NCI-H2196 (cell line): ENCODE results near the gene TRIM38.

ENCODE experiments used
- DNase-seq: peaks from one replicate; lab custom pipeline; 2025; ENCODE audit not compliant: unreplicated experiment; lab: John Stamatoyannopoulos, UW

Gene TRIM38

DNA sequence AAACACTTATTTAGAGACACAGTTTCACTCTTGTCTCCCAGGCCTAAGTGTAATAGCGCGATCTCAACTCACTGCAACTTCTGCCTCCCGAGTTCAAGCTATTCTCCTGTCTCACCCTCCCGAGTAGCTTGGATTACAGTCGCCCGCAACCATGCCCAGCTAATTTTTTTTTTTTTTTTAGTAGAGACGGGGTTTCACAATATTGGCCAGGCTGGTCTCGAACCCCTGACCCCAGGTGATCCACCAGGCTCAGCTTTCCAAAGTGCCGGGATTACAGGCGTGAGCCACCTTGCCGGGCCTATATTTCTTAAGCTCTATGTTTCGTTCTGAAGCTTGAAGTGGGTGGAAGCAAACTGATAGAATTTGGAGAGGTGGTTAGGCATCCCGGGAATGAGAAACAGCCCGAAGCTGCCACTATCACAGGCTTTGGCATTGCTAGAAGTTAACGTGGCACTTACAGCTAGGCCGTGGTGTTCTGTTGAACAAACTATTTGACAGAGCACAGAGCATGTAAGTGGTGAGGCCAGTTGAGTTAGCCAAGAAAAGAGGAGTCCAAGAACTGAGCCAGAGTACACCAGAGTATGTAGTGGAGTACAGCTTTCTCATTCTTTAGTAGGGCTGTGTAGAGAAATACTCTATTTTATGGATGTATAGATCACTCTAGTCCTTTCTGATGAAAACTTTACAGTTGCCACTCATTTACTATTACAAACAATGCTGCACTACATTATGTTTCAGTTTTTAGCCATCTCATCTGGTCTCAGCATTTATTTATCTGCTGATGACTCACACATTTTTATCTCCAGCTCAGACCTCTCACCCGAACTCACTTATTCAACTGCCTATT lies 62.7 kb downstream of the TRIM38 start:
- DNase-seq: no peak

DNA sequence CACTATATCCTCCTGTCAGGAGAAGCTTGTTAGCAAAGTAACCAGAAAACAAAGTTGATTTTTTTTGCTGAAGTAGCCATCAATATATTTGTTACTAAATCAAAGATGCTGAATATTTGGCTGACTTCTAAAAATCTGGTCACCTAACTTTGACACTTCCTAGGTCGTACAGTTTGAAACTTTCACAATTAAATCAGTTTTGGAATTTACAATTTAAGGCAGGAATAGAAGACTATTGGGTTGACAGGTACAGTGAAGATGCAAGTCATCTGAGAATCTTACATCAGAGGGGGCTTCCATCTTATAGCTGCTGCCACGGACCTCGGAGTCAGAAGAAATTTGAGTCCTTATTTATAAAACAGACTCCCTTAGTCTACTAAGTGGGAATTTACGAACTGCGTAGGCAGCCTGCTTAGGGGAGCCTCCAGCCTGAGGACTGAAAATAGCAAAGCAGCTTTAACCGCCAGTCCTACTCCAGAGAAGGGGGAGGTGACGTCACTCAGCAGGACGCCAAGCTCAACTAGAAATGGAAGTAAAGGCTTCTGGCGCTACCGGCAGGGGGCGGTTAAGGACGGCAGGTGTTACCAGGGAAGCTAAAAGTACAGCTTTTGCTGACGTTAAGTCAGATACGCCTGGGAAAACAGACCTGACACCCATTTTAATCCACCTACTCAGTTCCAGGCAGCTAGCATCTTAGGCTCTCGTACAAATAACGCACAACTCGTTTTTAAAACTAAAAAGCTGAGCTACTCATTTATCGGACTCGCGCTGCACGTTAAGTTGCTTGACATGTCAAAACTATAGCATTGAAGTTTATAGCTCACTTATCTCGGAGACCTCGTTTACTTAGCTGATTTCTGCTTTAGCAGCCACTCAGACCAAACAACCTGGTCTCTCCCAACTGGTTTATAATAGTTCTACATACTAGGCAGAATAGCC lies 63.6 kb downstream of the TRIM38 start:
- DNase-seq: peak; percentile 93

DNA sequence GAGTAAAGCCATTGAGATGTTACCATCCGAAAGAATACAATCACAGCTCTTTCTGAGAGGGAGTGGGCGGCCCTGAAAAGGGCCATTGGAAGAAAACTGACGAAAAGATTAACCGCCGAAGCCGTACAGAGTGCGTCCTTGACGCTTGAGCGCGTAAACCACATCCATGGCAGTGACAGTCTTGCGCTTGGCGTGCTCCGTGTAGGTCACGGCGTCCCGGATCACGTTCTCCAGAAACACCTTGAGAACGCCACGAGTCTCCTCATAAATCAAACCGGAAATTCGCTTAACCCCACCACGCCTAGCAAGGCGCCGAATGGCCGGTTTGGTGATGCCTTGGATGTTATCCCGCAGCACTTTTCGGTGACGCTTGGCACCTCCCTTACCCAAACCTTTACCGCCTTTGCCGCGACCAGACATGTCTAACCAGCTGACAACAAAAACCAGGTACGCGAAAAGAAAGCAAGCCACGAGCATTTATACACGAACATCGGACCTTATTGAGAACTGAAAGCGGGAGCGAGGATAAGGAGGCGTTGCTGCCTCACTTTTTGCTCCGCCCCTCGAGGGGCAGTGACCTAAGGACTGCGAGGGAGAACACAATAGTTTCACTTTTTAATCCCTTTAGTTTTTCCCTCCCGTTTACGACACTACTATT lies 64.4 kb downstream of the TRIM38 start:
- DNase-seq: peak; percentile 98

DNA sequence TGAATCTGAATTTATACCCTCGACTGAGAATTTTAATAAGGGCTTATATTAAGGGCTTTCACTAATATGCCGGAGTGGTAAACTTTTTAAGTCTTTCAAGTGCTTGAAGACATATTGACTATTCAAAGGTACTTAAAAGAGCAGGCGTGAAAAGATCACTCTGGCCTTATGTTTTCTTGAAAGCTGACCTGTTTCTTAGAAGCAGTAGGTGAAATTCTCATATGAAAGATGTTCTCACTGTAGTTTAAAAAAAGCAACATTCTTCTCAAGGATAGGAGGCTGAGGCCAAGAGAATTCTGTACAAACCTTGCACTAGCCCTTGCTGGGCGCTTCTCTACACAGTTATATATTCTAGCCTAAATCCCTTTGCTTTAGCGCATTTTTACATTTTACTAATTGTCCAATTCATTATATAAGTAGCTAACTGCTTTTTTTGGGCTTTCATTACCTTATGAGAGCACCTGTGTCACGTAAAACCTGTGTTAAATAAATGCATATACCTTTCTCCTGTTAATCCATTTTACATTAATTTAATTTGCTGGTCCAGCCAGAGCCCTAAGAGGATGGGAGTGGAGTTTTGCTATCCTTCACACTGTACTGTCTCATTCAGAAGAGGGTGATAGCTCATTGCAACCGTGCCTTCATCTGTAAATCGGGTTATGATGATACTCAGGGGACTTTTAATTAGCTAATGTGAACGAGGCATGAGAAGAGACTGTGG lies 65.0 kb downstream of the TRIM38 start:
- no peak for DNase-seq

DNA sequence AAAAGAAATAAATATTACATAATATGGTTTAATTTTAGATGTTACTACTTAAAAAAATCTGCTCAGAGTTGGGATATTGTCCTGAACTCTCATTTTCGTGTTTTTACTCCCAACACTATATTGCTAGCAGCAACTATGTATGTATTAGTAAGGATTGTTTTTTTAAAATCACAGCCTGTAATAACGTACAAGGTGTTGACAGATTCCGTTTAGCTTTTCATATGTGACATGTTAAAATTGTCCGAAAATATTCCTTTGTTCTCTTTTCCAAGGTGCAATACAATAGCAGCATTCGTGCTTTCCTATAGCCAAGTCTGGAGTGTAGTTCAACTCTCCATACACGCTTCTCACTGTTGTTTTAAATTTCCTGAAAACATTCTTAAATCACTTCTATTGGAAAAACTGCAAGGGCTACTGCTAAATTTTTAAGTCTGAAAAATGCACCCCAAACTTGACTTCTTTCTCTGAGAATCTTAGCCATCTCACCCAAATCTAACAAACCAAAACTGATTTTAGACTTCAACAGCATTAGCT lies 65.7 kb downstream of the TRIM38 start:
- DNase-seq: no peak

DNA sequence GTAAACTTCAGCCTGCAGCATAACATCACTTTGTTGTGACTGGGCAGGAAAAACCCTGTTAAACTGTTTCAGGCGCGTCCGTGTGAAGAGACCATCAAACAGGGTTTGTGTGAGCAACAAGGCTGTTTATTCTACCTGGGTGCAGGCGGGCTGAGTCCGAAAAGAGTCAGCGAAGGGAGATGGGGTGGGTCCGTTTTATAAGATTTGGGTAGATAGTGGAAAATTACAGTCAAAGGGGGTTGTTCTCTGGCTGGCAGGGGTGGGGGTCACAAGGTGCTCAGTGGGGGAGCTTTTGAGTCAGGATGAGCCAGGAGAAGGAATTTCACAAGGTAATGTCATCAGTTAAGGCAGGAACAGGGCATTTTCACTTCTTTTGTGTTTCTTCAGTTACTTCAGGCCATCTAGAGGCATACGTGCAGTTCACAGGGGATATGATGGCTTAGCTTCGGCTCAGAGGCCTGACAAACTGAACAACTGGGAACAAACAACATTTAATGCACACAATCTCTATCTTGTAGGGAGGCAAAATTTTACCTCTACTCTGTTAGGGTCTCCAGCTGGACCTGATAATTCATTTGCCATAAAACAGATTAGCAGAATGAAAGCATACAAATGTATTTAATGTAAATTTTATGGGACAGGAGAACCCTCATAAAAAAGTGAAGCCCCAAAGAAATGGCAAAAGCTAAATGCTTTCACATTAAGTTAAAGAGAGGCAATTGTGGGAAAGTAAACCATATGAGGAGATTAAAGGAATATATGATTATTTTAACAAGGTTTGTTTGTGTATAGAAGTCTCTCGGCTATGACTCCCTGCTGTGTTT lies 66.4 kb downstream of the TRIM38 start:
- DNase-seq: no peak

DNA sequence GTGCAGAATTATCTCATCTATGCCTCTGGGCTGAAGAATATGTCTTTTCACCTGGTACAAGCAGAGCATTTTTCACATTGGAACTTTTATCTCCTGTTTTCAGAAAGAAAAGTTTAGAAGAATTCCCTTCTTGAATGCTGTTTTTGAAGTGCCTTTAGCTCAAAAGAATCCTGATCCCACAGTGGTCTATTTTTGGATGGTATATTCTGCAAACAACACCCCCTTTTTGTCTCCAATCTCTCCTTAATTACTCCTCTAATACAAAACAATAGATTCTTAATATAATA lies 66.9 kb downstream of the TRIM38 start:
- DNase-seq: no peak

DNA sequence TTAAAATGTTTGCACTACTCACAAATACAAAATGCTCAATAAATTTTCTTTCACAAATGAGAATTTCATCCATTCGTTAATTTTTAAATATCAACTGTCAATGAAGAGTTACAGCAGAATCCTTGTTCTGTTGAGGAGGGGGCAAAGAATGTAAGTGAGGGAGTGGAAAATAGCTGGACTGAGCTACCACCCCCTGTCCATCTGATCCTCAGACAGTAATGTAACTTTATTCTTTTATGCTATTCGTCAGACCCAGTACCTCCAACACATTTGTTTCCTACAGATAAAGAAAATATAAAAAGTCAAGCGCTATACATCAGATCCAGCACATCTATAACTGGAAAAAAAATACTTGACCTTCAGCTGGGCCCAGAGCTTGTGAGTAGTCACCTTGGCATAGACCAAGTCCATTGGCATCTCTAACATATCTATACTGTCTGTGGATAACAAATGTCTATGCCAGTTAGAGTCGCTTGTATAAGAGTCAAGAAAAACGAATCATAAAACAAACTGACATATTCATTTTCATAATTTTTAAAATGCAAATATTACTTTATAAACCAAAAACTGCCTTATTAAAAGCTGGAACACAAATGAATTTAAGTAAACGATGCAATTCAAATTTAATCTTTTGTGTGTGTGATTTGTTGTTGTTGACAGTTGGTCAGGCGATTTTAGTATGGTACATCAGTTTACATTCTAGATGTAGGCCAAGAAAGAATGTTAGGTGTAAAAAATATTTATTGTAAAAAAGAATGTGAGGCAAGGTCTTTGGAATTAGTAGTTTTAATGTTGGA lies 67.5 kb downstream of the TRIM38 start:
- DNase-seq: no peak

DNA sequence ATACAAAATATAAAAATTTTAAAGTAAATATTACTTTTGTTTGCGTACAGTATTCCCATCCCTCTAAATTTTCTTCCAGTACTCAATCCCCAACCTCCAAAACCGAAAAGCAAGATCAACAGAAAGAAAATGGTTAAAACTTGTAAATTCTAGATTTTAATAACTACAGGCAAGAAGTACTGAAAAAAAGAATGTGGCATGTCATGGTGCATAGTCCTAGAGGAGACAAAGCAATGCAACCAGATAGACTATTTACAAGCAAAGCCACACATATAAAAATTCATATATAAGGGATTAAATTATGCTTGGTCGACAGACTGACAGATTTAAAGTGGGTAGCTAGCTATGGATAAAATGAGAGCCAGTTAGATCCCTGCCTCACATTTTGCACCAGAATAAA lies 68.1 kb downstream of the TRIM38 start:
- no peak for DNase-seq

DNA sequence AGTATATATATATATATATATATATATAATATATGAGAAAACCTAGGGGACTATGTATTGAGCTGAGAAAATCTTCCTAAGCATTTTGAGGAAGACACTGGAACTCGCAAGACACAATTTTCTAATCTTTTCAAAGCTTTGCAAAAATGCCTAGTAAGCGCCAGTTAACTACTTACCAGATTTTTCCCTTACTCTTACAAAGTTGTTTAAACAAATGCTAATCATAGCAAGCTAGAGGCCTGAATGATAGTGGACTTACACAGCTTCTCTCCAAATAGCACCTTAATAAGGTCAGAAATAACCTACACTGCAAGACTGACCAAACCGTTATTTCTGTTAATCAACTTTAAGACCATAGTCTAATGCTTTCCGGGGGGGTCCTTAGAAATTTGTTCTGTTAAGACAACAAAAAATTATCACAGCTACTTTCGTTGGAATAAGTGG lies 68.6 kb downstream of the TRIM38 start:
- no peak for DNase-seq

DNA sequence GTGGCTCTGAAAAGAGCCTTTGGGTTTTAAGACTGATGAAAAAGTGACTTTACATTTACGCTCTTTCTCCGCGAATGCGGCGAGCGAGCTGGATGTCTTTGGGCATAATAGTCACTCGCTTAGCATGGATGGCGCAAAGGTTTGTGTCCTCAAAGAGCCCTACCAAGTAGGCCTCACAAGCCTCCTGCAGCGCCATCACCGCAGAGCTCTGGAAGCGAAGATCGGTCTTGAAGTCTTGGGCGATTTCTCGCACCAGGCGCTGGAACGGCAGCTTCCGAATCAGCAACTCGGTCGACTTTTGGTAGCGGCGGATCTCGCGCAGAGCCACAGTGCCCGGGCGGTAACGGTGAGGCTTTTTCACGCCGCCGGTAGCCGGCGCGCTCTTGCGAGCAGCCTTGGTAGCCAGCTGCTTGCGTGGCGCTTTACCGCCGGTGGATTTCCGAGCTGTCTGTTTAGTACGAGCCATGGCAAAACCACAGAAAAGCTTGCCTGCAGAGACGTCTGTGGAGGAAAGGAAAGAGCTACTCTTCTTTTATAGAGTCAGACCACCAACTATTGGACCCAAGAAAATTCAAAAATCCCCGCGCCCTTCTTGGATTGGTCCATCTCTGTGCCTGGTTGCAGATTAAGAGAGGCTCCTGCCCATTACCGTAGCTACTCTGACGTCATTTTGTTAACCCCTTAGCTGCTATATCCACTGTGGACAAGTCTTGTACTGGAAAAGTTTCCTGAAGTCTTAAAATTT lies 69.2 kb downstream of the TRIM38 start:
- peak; percentile 98 for DNase-seq

DNA sequence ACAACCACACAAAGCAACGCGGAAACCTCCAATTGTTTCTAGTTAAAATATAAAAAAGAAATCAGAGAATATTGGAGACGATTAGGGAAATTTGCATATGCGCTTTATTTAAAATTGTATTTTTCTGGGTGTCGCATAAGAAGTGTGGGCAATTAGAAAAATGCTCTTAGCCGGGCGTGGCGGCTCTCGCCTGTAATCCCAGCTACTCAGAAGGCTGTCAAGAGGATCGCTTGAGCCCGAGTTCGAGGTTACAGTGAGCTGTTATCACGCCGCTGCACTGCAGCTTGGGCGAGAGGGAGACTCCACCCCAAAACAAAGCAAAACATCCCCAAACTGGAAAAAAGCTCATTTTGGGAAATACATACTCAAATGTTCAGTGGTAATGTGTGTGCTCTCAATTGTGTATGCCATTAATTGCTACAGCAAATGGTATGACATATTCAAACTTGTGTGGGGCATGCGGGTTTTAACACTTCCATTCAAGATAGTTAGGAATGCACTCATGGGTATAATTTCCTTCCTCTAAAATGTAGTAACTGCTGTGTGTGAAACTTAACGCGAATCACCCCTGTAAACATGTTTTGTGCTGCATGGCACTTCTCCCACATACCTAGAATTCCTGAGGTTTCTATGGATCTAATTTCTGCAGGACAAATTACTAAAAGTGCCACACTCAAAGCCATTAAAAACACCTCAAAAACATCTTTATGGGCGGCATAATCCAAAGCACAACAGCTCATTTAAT lies 69.9 kb downstream of the TRIM38 start:
- DNase-seq: no peak

DNA sequence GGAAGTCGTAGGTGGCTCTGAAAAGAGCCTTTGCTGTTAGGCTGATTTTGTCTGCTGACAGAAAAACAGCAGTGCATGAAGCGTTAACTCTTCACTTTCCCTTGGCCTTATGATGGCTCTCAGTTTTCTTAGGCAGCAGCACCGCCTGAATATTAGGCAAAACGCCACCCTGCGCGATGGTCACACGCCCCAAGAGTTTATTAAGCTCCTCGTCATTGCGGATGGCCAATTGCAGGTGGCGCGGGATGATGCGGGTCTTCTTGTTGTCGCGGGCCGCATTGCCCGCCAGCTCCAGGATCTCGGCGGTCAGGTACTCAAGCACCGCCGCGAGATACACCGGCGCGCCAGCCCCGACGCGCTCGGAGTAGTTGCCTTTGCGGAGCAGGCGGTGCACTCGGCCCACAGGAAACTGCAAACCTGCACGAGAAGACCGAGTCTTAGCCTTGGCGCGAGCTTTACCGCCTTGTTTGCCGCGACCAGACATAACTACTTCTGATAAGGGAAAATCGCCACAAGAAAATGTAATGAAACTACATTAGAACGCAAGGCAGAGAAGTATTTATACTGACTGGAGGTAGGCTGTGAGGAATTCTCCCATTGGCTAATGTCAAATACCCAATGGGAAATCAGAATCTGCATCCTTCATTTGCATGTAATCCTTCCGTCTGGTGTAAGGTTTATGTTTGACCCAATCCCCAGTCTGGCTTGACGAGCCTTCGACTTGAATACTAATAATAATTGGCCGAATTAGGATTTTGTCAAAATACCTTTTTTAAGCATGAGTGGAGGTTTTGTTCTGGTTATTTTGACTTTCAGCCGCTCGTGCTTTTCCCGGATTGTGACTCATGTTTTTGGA lies 70.7 kb downstream of the TRIM38 start:
- DNase-seq: peak; percentile 87

DNA sequence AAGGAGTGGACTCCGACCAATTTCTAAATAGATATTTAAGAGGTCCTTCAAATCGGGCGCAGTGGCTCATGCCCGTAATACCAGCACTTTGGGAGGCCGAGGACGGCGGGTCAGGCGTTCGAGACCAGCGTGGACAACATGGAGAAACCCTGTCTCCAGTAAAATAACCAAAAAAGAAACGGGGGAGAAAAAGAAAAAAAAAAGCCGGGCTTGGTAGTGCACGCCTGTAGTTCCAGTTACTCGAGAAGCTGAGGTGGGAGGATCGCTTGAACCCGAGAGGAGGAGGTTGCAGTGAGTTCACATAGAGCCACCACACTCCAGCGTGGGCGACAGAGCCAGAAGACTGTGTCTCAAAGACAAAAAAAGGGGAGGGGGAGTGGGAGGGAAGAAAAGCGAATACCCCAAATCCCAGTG lies 71.3 kb downstream of the TRIM38 start:
- no peak for DNase-seq

DNA sequence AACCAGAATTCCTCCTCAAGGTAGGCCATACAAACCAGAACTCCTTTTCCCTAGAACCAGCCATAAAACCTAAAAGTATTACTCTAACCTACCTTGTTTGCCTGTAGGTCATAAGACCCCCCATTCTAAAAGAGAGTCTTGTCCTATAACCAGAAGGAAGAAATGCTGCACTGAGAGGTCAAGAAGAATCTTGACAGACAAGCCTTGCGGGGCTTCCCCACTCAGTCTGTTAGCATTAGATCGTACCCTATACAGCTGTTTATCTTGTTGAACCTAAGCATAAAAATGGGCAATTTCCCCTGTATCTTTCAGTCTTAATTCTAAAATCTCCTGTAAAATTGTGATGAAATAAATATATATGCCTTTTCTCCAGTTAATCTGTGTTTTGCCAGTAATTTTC lies 72.3 kb downstream of the TRIM38 start:
- no peak for DNase-seq
